ENCODE data around the gene E2F3.

- TF ChIP-seq CTCF (IDR thresholded peaks at IDR 0.05) = no peak
- TF ChIP-seq POLR2A (IDR thresholded peaks at IDR 0.05) = no peak
- TF ChIP-seq POLR2AphosphoS5 (IDR thresholded peaks at IDR 0.05) = no peak
Observed at GRCh38 chr6:20468209-20468608, 66.5 kb downstream of the E2F3 start.

All from transverse colon (tissue), 4 donors.